GM08714 (cell line): ENCODE measurements around the gene NFKB2.
A peak's percentile ranks its signal among the peaks of the same experiment; 100 is the strongest.

Experiments
- H3K4me3 ChIP-seq: fragments of 200-500 bp; sonication (Bioruptor generic); 2 replicates; pipeline ENCODE4 v1.5.1; 2014; ENCODE audit warnings: mild to moderate bottlenecking, low read length, inconsistent platforms
- ZNF274 ChIP-seq: IDR thresholded peaks from 2 replicates; pipeline ENCODE4 v1.6.1; 2012; ENCODE audit warnings: mild to moderate bottlenecking, low read depth, low read length

The NFKB2 gene

DNA sequence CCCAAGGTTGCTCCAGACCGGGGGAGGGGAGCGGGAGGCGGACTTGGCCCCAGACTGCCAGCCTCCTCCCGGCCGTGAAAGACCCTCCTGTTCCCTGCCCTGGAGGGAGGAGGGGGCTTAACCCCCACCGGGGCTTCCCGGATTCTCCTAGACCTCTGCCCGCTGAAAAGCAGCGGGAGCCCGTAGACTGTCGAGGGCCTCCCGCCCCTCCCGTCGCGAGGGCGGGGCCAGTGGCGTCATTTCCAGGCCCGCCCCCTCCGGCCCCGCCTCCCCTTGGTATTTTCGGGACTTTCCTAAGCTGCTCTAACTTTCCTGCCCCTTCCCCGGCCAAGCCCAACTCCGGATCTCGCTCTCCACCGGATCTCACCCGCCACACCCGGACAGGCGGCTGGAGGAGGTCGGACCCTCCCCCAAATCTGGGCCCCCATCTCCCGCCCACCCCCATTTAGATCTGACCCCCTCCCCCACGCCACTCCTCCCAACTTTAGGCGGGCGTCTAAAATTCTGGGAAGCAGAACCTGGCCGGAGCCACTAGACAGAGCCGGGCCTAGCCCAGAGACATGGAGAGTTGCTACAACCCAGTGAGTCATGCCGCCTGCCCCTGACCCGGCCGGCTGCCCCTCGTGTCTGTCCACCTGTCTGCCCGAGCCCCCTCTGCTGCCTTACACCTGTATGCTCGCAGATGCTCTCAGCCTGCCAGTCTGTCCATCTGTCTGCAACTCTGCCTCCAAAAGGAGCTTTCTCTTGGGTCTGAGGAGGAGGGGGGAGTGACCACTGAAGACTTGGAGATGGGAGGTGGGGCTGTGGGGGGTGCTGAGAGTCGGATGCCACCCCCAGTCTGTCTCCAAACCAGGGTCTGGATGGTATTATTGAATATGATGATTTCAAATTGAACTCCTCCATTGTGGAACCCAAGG, at the start of gene NFKB2:
Gene NFKB2 (plus strand): TSS at position 306 of the 917 bp plus-strand sequence. CDS start 255 bp downstream, at position 561.
- no peak for TF ChIP-seq ZNF274
- H3K4me3 ChIP-seq: peak within 1 kb of the TSS; percentile 79

DNA sequence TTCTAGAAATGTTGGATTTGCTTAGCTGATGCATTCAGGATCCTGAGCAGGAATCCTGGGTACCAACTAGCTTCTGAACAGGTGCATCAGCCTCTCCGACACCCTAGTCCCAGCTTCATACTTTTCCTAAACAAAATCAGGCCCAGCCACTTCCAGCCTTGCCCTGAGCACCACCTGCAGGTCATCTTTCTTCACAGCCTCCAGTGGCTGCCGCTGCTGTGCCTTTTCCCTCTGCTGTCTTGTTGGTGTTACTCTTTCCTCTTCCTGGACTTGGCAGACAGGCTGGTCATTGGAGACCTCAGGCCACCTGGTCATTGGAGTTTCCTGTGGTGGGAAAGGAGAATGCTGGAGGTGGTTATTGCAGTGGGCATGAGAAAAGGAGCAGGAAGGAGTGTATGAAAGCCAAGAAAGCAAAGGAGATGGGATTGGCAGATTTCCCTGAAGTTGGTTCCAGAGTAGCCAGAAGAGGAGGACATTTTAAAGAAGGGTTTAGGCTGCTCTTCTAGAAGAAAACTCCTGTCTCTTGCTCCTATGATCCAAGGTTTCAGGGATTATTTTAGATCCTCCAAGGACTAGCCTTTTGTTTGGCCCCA, 48.2 kb upstream of the NFKB2 start:
- TF ChIP-seq ZNF274: no peak
- H3K4me3 ChIP-seq: no peak overlapping the region

- H3K4me3 ChIP-seq: no peak overlapping the region
- no peak for TF ChIP-seq ZNF274
Measured at GRCh38 chr10:102352066-102352715, 43.3 kb upstream of the NFKB2 start.

DNA sequence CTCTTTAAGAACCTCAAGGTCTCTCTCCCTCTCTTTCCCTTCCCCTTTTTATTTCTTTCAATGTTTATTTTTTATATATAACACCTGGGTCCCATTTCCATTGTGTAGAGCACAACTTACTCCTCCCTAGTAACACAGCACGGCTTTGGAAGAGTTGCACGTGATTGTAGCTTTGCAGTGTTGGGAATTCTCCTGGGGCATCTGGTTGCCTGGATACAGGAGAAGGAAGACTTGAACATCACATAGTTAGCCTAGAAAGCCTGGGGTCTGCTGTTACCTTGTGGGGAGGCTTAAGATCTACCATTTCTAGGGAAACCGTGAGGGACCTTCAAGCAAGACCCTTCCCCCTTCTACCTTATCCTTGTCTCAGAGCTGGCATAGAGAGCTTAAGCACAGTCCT, 41.1 kb upstream of the NFKB2 start:
- H3K4me3 ChIP-seq: no peak overlapping the region
- no peak for TF ChIP-seq ZNF274

GRCh38 chr10:102358712-102359382, 36.7 kb upstream of the NFKB2 start:
- TF ChIP-seq ZNF274: no peak
- no peak overlapping the region for H3K4me3 ChIP-seq

DNA sequence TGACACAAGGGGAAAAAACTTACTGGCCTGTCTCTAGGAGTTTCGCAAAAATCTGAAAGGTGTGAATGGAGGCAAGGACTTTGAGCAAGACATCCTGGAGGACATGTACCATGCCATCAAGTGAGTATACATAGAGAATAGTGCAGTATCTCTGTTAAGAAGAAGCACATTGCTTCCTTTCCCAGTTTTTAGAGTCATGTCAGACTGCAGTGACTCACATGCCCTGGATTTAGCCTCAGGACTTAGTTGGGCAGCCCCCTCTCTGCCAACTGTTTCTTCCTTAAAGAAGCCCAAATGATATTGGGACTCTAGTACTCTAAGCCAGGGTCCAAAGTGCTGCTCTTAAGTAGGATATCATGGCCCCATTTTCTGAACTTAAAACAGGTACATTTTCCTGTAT, 28.1 kb upstream of the NFKB2 start:
- TF ChIP-seq ZNF274: no peak
- no peak overlapping the region for H3K4me3 ChIP-seq

- no peak overlapping the region for H3K4me3 ChIP-seq
Measured at GRCh38 chr10:102368077-102368476, 27.4 kb upstream of the NFKB2 start.

DNA sequence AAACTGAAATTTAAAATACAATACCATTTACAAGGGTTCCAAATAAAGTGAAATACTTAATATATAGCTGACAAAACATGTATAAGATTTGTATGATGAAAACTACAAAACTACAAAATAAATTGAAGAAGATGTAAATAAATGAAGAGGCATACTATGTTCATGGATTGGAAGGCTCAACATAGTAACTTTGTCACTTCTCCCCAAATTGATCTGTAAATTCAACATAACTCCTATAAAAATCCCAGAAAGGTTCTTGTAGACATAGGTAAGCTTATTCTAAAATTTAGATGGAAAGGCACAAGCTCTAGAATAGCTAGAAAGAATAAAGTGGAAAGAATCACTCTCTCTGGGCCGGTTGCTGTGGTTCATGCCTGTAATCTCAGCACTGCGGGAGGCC, 24.2 kb upstream of the NFKB2 start:
- no peak overlapping the region for H3K4me3 ChIP-seq
- TF ChIP-seq ZNF274: no peak

More at GRCh38 chr10:102368077-102368476, 27.4 kb upstream of the NFKB2 start:
- no peak for TF ChIP-seq ZNF274

DNA sequence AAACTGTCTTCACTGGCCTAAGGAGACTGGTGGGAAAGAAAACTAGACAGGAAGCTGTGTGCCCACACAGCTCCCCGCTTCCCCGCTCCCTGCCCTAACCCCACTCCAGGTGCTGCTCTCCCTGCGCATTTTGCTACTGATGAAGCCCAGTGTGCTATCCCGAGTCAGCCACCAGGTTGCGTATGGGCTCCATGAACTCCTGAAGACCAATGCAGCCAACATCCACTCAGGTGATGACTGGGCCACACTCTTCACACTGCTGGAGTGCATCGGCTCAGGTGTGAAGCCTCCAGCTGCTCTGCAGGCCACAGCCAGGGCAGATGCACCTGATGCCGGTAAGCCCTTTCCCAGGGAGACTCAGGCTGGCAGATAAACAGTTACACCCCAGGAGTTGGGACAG, 20.3 kb upstream of the NFKB2 start:
- TF ChIP-seq ZNF274: no peak
- H3K4me3 ChIP-seq: no peak overlapping the region

- TF ChIP-seq ZNF274: no peak
- H3K4me3 ChIP-seq: no peak overlapping the region
Measured at GRCh38 chr10:102375867-102376266, 19.6 kb upstream of the NFKB2 start.

DNA sequence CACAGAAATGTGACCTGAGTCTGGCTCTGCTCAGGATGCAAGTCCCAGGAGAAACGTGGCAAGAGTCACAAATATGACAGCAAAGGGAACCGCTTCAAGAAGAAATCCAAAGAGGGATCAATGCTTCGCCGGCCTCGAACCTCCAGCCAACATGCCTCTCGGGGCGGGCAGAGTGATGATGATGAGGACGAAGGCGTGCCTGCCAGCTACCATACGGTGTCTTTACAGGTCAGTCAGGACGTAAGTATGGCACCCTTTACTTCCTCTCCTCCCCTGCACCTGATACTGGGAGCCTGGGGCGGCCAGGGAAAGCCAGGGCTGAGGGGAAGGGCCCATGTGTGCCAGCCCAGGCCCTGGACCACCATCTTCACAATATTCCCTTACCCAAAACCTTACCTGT, 18.6 kb upstream of the NFKB2 start:
- no peak overlapping the region for H3K4me3 ChIP-seq
- TF ChIP-seq ZNF274: no peak

GRCh38 chr10:102379383-102379782, 16.1 kb upstream of the NFKB2 start:
- no peak overlapping the region for H3K4me3 ChIP-seq
- TF ChIP-seq ZNF274: no peak

DNA sequence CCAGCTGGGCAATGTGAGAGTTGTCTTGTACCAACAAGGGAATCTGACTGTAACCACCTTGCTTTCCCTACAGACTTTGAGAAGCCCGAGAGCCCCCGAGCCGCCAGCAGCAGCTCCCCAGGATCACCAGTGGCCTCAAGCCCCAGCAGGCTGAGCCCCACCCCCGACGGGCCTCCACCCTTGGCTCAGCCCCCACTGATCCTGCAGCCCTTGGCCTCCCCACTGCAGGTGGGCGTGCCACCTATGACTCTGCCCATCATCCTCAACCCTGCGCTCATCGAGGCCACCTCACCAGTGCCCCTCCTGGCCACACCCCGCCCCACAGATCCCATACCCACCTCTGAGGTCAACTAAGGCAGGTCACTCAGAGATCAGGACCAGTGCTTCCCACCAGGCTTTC, 13.5 kb upstream of the NFKB2 start:
- no peak overlapping the region for H3K4me3 ChIP-seq
- TF ChIP-seq ZNF274: no peak

DNA sequence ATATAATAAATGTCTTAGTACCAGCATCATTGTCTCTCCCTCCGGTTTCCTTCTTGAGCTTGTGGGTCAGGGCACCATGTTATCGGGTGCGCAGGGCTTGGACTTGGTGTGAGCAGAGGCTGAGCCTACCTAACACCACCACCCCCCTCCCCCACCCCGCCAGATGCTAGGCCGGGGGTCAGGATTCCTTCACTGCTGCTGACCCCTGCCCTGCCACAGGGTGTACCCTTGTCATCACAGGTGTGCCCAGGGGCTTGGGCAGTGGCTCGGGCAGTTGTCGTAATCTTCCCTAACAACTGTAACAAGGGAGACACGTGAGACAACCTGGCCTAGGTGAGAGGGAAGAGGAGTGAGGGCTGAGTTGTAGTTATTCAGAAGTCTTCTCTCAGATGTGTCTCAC, 12.6 kb upstream of the NFKB2 start:
- no peak overlapping the region for H3K4me3 ChIP-seq
- no peak for TF ChIP-seq ZNF274

DNA sequence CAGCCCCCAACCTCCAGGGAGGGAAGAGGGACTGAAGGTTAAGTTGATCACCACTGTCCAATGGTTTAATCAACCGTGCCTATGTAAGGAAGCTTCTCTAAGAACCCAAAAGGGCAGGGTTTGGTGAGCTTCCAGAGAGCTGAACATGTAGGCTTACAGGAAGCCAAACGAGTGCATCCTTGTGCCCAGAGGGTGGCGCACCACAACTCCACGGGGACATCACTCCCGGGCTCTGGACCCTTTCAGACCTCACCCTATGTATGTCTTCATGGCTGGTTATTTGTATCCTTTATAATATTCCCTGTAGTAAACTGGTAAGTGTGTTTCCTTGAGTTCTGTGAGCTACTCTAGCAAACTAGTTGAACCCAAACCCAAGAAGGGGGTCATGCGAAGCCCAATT, 11.5 kb upstream of the NFKB2 start:
- TF ChIP-seq ZNF274: no peak
- H3K4me3 ChIP-seq: no peak overlapping the region
